Brain microvascular endothelial cell (primary cell): Measurements from ENCODE around the gene ABCF1.

ENCODE experiments used
- DNase-seq: peaks from one replicate; pipeline ENCODE4 v3.0.0-alpha.2; 2020
- H3K27ac ChIP-seq: fragments of 250-450 bp; sonication (Bioruptor Pico); 2 replicates; pipeline ENCODE4 v1.5.1; 2020; ENCODE audit warnings: mild to moderate bottlenecking, moderate library complexity
- H3K27me3 ChIP-seq: fragments of 250-450 bp; sonication (Bioruptor Pico); replicated peaks from 2 replicates; pipeline ENCODE4 v1.5.1; 2020; ENCODE audit warnings: mild to moderate bottlenecking
- H3K36me3 ChIP-seq: fragments of 250-450 bp; sonication (Bioruptor Pico); replicated peaks from 2 replicates; pipeline ENCODE4 v1.5.1; 2020; ENCODE audit warnings: mild to moderate bottlenecking
- H3K4me3 ChIP-seq: 2 replicates; pipeline ENCODE4 v1.5.1; 2011; ENCODE audit warnings: low read depth, mild to moderate bottlenecking, control low read depth, low read length, moderate library complexity
- CTCF ChIP-seq: IDR thresholded peaks from 2 replicates; pipeline ENCODE4 v1.5.1; 2011; ENCODE audit warnings: low read depth, mild to moderate bottlenecking, moderate library complexity, low read length, control low read depth, inconsistent platforms; ENCODE audit errors: missing control alignments
- in situ Hi-C: cut with HindIII; loops from 2 replicates; pipeline ENCODE4 v1.10.0; 2017; ENCODE audit warnings: low sequenced_read_pairs, low pct_ligation_motif_present

The ABCF1 gene

GRCh38 chr6:30541515-30542403 lies 29.5 kb upstream of the ABCF1 start:
- in situ Hi-C loops: no loop called here
- Histone ChIP-seq H3K36me3 (peaks cover 11% of the 10 kb centered on the region), H3K27me3 (no peaks in the 10 kb centered on the region), H3K4me3 (peak overlapping the region; percentile 39), H3K27ac (no peak overlapping the region)
- peak; percentile 99 for TF ChIP-seq CTCF
- peak; percentile 73 for DNase-seq

GRCh38 chr6:30542404-30542725 lies 28.9 kb upstream of the ABCF1 start:
- no peak overlapping the region for H3K4me3 ChIP-seq
- H3K36me3 ChIP-seq: peaks cover 17% of the 10 kb centered on the region
- no peak for TF ChIP-seq CTCF
- H3K27ac ChIP-seq: no peak overlapping the region
- no peak for DNase-seq
- in situ Hi-C loops: no loop called here
- H3K27me3 ChIP-seq: no peaks in the 10 kb centered on the region

GRCh38 chr6:30542915-30543314 lies 28.3 kb upstream of the ABCF1 start:
- Histone ChIP-seq H3K4me3 (no peak overlapping the region), H3K36me3 (peaks cover 19% of the 10 kb centered on the region), H3K27ac (no peak overlapping the region), H3K27me3 (no peaks in the 10 kb centered on the region)
- TF ChIP-seq CTCF: peak; percentile 39
- in situ Hi-C loops: no loop called here
- peak; percentile 28 for DNase-seq

GRCh38 chr6:30543821-30544220 lies 27.4 kb upstream of the ABCF1 start:
- Histone ChIP-seq H3K27me3 (no peaks in the 10 kb centered on the region), H3K4me3 (no peak overlapping the region), H3K36me3 (peaks cover 22% of the 10 kb centered on the region), H3K27ac (no peak overlapping the region)
- no peak for TF ChIP-seq CTCF
- DNase-seq: no peak
- in situ Hi-C loops: no loop called here

GRCh38 chr6:30544666-30545272 lies 26.5 kb upstream of the ABCF1 start:
- H3K4me3 ChIP-seq: no peak overlapping the region
- H3K36me3 ChIP-seq: peaks cover 25% of the 10 kb centered on the region
- peak; percentile 57 for DNase-seq
- in situ Hi-C loops: no loop called here
- TF ChIP-seq CTCF: peak; percentile 72
- no peaks in the 10 kb centered on the region for H3K27me3 ChIP-seq
- H3K27ac ChIP-seq: no peak overlapping the region
